GM18867 (cell line): Measurements from ENCODE around the gene CRYBB2.
"Not testable (repeated sequence)": the region's sequence is repeated elsewhere in the genome, so short reads cannot be mapped to it uniquely, and the experiment has no call there.

Source experiments
- ATAC-seq: cut with Tn5 transposase; IDR thresholded peaks from one replicate; pipeline ENCODE4 v1.9.1; 2021; ENCODE audit warnings: mild to moderate bottlenecking, moderate library complexity; ENCODE audit not compliant: unreplicated experiment

Gene CRYBB2

DNA sequence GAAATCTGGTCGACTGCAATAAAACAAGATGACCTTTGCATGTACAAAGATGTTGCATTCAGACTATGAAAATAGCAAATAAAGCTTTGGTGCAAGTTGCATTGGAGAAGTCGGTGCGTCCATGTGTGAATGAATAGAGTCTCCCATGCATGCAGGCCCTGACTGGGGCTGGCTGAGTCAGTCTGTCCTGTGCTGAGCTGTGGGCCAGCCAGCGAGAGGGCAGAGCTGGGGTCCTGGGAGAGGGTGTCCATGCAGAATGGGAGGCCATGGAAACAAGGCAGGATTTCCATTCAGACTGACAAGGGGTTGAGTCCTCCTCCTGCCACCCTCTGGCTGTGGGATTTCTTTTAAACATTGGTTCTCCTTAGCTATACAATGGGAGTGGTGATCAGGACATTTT lies 22.1 kb upstream of the CRYBB2 start:
- no peak for ATAC-seq

- ATAC-seq = no peak
These were observed 19.5 kb upstream of the CRYBB2 start, which contains the start of gene CRYBB3 for GRCh38 chr22:25199731-25200520. Gene CRYBB3, plus strand, starts transcription at chr22:25199858. Its CDS starts 1,539 bp downstream, at chr22:25201397.

GRCh38 chr22:25200967-25201366 lies 18.5 kb upstream of the CRYBB2 start:
- ATAC-seq = no peak

- ATAC-seq = no peak
These were observed 17.7 kb upstream of the CRYBB2 start for GRCh38 chr22:25201557-25202273.

- no peak for ATAC-seq
These were observed 17.0 kb upstream of the CRYBB2 start for GRCh38 chr22:25202290-25202921.

DNA sequence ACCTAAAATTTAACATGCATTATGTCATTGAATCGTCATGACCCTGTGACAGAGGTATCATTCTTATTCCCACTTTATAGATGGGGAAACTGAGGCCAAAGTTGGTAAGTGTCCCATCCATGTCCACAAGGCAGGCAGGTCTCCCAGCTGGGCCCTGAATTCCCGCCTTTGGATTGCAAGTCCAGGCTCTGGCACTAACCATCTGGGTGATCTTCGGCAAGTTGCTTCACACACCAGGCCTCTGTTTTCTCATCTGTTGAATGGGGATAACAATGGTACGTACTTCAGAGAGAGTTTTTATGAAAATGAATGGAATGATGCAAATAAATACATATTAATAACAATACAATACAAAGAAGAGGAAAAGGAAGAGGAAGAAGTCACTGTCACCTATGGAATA lies 16.4 kb upstream of the CRYBB2 start:
- no peak for ATAC-seq

DNA sequence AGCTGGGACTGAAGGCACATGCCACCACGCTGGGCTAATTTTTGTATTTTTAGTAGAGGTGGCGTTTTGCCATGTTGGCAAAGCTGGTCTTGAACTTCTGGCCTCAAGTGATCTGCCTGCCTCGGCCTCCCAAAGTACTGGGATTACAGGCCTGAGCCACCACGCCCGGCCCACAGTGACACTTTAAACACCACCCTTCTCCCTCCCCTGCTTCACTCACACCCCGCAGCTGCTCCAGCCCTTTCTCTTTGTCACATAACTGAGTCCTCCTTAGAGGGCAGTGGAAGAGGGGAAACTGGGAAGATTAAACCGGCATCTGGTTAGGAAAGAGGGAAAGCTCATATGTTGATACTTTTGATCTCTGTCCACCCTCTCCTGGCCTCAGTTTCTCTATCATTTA lies 14.9 kb upstream of the CRYBB2 start:
- ATAC-seq = not testable (repeated sequence)

GRCh38 chr22:25205847-25206246 lies 13.6 kb upstream of the CRYBB2 start:
- ATAC-seq = no peak

GRCh38 chr22:25206998-25207397 lies 12.4 kb upstream of the CRYBB2 start:
- no peak for ATAC-seq

DNA sequence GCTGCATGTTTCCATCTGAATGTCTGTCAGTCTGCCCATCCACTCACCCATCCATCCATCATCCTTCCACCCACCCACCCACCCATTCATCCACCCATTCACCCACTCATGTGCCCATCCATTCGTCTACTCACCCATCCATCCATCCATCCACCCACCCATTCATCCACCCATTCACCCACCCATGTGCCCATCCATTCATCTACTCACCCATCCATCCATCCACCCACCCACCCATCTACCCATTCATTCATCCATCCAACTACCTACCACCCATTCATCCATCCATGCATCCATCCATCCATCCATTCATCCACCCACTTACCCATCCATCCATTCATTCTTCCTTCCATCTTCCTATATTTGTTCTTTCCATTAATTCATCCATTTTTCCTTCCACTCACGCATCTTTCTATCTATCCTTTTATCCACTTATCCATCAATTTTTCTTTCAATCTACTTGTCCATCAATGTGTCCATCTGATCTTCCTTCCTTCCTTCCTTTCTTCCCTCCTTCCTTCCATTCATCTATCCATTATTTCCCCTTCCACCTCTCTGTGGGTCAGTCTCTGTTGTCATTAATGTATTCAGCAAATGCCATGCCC lies 11.8 kb upstream of the CRYBB2 start:
- ATAC-seq = no peak

DNA sequence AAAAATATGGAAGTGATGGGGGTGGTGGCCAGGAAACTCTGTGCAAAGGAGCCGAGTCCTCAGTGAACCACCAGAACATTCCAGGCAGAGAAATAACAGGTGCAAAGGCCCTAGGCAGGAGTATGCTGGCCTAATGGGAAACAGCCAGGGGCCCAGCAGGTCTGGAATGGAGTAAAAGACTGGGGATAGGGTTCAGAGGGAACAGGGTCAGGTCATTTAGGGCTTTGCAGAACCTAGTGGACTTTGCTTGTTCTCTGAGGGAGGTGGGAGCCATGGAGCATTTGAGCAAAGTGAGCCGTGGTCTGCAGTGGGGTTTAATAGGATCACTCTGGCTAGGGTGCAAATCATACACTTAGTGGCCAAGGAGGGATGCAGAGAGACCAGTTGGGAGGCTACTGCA lies 11.1 kb upstream of the CRYBB2 start:
- ATAC-seq = no peak

GRCh38 chr22:25208743-25209505 lies 10.5 kb upstream of the CRYBB2 start:
- no peak for ATAC-seq

GRCh38 chr22:25210793-25211192 lies 8.6 kb upstream of the CRYBB2 start:
- ATAC-seq = no peak

DNA sequence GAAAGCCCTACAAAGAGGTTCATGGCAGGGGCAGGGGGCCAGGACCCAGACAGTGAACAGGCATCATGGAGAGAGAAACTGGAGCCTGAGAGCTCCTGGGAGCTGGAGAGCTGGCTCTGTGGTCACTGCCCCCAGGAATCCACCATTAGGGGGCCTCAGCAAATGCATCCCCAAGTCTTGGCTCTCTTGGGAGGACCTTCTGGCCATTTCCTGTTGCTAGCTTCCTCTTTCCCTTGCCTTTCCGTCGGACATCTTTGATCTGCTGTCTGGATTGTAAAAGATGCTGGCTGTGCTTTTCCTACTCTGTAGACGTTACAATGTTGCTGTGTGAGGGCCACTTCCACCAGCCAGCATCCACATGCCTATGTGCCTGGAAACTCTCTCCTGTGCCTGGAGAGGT lies 7.1 kb upstream of the CRYBB2 start:
- ATAC-seq = no peak

- ATAC-seq = no peak
These were observed 6.2 kb upstream of the CRYBB2 start for GRCh38 chr22:25213221-25213620.

- no peak for ATAC-seq
These were observed 3.2 kb upstream of the CRYBB2 start for GRCh38 chr22:25216230-25216629.

GRCh38 chr22:25219948-25220442 lies 556 bp downstream of the CRYBB2 start:
- no peak for ATAC-seq

DNA sequence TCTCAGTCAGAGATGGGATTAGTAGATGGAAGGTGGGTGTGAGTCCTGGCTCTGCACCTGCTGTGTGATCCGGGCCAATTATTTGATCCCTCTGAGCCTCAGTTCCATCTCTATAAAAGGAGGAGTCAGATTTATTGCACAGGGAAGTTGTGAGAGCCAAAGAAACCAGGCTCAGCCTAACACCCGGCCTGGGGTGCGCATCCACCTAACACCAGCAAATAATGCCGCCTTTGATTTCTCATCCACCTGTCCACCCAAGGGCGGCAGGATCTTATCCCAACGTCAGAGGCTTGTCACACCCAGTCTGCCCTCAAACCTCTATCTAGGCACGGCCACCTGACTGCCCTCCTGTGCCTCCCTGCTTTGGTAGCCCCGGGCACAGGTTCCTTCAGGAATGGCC lies 2.4 kb downstream of the CRYBB2 start:
- no peak for ATAC-seq

- ATAC-seq = no peak
These were observed 3.9 kb downstream of the CRYBB2 start for GRCh38 chr22:25223269-25223850.

- ATAC-seq = no peak
These were observed 9.4 kb downstream of the CRYBB2 start for GRCh38 chr22:25228822-25229221.
